HCT116 (cell line): Measurements from ENCODE around the gene GHRHR. TPM values are rescaled to one million over a fixed set of nuclear protein-coding genes. Genes with fewer than 3 reads are reported as not detected.

Source experiments
- ATAC-seq: fragments of 200-7000 bp; cut with Tn5 transposase; 2 replicates; pipeline ENCODE4 v1.9.1; 2020; ENCODE audit warnings: mild to moderate bottlenecking, moderate library complexity
- BruUV-seq: library from RNA; stranded (reverse); fragments of 400-500 nt; replicated peaks from 2 replicates; lab custom pipeline; 2021; lab: Mats Ljungman, UMichigan
- CTCF ChIA-PET: fragments of 300-600 bp; sonication (Branson Sonifier 250); formaldehyde crosslinking; loops from one replicate; lab custom pipeline; 2021; ENCODE audit warnings: antibody characterized with exemption; lab: Charles Lee
- POLR2A ChIA-PET: fragments of 300-600, 350-600 bp; sonication (Branson Sonifier 250); formaldehyde crosslinking; loops from one replicate; lab custom pipeline; 2021; ENCODE audit warnings: antibody characterized with exemption; lab: Charles Lee
- RAD21 ChIA-PET, 2 experiments: fragments of 300-600 bp; sonication (Branson Sonifier 250); formaldehyde crosslinking; loops; one replicate each; lab custom pipeline; 2023; ENCODE audit warnings: low total read pairs in 2 of 2; ENCODE audit not compliant: uncharacterized antibody in 2 of 2, unreplicated experiment in 2 of 2, low non-redundant PET in 1 of 2; lab: Charles Lee
- DNase-seq: peaks from one replicate; pipeline ENCODE4 v3.0.0-alpha.2; 2010; ENCODE audit warnings: low read depth, low spot score
- H2AFZ ChIP-seq: fragments of 200-600 bp; shearing (Covaris generic), sonication (generic); 2 replicates; pipeline ENCODE4 v1.6.1; 2017; ENCODE audit warnings: low read depth, mixed run types, mixed read lengths, antibody characterized with exemption, low read length; ENCODE audit not compliant: poor library complexity, severe bottlenecking
- H3K27ac ChIP-seq: 2 replicates; pipeline ENCODE4 v1.5.1; 2012; ENCODE audit warnings: low read depth, low read length
- H3K27me3 ChIP-seq: fragments of 200-600 bp; sonication (generic); 2 replicates; pipeline ENCODE4 v1.6.1; 2016; ENCODE audit warnings: mixed run types, low read length, mixed read lengths; ENCODE audit not compliant: insufficient read depth
- H3K36me3 ChIP-seq, 2 experiments: fragments of 200-500 bp in 1 of 2; fragments of 200-600 bp in 1 of 2; sonication (Bioruptor generic) in 1 of 2; sonication (generic) in 1 of 2; 2 replicates each; pipeline versions ENCODE4 v1.5.1 to v1.6.1; 2014 to 2016; ENCODE audit warnings: low read length in 2 of 2, inconsistent platforms in 1 of 2, mixed read lengths in 1 of 2, mixed run types in 1 of 2; ENCODE audit not compliant: insufficient read depth in 2 of 2, control insufficient read depth in 1 of 2
- H3K4me1 ChIP-seq, 2 experiments: fragments of 200-600 bp in 1 of 2; sonication (generic) in 1 of 2; 2 replicates each; pipeline versions ENCODE4 v1.5.1 to v1.6.1; 2012 to 2017; ENCODE audit warnings: low read length in 2 of 2, inconsistent platforms in 1 of 2, mild to moderate bottlenecking in 1 of 2, mixed read lengths in 1 of 2, mixed run types in 1 of 2, moderate library complexity in 1 of 2; ENCODE audit not compliant: insufficient read depth in 2 of 2, control insufficient read depth in 1 of 2
- H3K4me2 ChIP-seq: fragments of 200-600 bp; sonication (generic); 2 replicates; pipeline ENCODE4 v1.6.1; 2017; ENCODE audit warnings: mixed run types, low read length, mixed read lengths
- H3K4me3 ChIP-seq, 2 experiments: fragments of 200-600 bp in 1 of 2; sonication (generic) in 1 of 2; replicated peaks in 1 of 2; 2 replicates each; pipeline ENCODE4 v1.5.1; 2011 to 2016; ENCODE audit warnings: low read length in 2 of 2, control low read depth in 1 of 2, low read depth in 1 of 2, mild to moderate bottlenecking in 1 of 2, mixed read lengths in 1 of 2, mixed run types in 1 of 2
- H3K79me2 ChIP-seq: fragments of 200-600 bp; sonication (generic); 2 replicates; pipeline ENCODE4 v1.6.1; 2017; ENCODE audit warnings: mild to moderate bottlenecking, mixed run types, low read length, moderate library complexity, mixed read lengths; ENCODE audit not compliant: insufficient read depth
- H3K9ac ChIP-seq: fragments of 200-600 bp; sonication (generic); 2 replicates; pipeline ENCODE4 v1.6.1; 2016; ENCODE audit warnings: low read length, mixed read lengths
- H3K9me2 ChIP-seq: fragments of 200-600 bp; sonication (generic), shearing (Covaris generic); 2 replicates; pipeline ENCODE4 v1.6.1; 2017; ENCODE audit warnings: mixed run types, mild to moderate bottlenecking, moderate library complexity; ENCODE audit not compliant: insufficient read depth
- H3K9me3 ChIP-seq, 2 experiments: fragments of 200-500 bp in 1 of 2; fragments of 200-600 bp in 1 of 2; sonication (Bioruptor generic) in 1 of 2; sonication (generic) in 1 of 2; 2 replicates each; pipeline ENCODE4 v1.6.1; 2014 to 2017; ENCODE audit warnings: low read length in 2 of 2, mixed read lengths in 2 of 2, inconsistent platforms in 1 of 2, low read depth in 1 of 2, mild to moderate bottlenecking in 1 of 2, mixed run types in 1 of 2, moderate library complexity in 1 of 2; ENCODE audit not compliant: control insufficient read depth in 1 of 2, insufficient read depth in 1 of 2
- H4K20me1 ChIP-seq: fragments of 200-600 bp; sonication (generic), shearing (Covaris generic); 2 replicates; pipeline ENCODE4 v1.6.1; 2017; ENCODE audit warnings: mixed run types, mild to moderate bottlenecking, moderate library complexity; ENCODE audit not compliant: insufficient read depth
- CTCF ChIP-seq, 3 experiments: fragments of 200-600 bp in 1 of 3; sonication (generic) in 1 of 3; IDR thresholded peaks in 2 of 3; conservative IDR thresholded peaks in 1 of 3; 2 replicates each; pipeline ENCODE4 v1.5.1; 2012 to 2017; ENCODE audit warnings: low read depth in 2 of 3, low read length in 2 of 3, antibody characterized with exemption in 1 of 3, borderline replicate concordance in 1 of 3, control low read depth in 1 of 3, mild to moderate bottlenecking in 1 of 3, mixed read lengths in 1 of 3, mixed run types in 1 of 3, moderate library complexity in 1 of 3; ENCODE audit not compliant: insufficient read depth in 1 of 3
- EGR1 ChIP-seq: IDR thresholded peaks from 2 replicates; pipeline ENCODE4 v1.6.1; 2012; ENCODE audit warnings: low read depth
- EZH2 ChIP-seq: fragments of 200-600 bp; sonication (generic); IDR thresholded peaks from 2 replicates; pipeline ENCODE4 v1.6.1; 2017; ENCODE audit warnings: antibody characterized with exemption, mixed run types
- MAX ChIP-seq: IDR thresholded peaks from 2 replicates; pipeline ENCODE4 v1.6.1; 2012
- POLR2A ChIP-seq: IDR thresholded peaks from 2 replicates; pipeline ENCODE4 v1.7.0; 2011; ENCODE audit warnings: borderline replicate concordance; ENCODE audit not compliant: insufficient read depth, insufficient read length; ENCODE audit errors: extremely low read depth
- SP1 ChIP-seq: IDR thresholded peaks from 2 replicates; pipeline ENCODE4 v1.6.1; 2012; ENCODE audit warnings: low read depth
- ZFX ChIP-seq: fragments of 450-650 bp; IDR thresholded peaks from 2 replicates; pipeline ENCODE4 v1.6.1; 2017
- ZNF274 ChIP-seq: fragments of 200-500 bp; sonication (Bioruptor generic); IDR thresholded peaks from 2 replicates; pipeline ENCODE4 v1.6.1; 2014; ENCODE audit warnings: mild to moderate bottlenecking, low read depth, low read length, inconsistent platforms
- intact Hi-C: fragments of 100-400 bp; cut with micrococcal nuclease; formaldehyde crosslinking; loops from 2 replicates; pipeline ENCODE4 v1.10.0; 2022
- total RNA-seq: library from RNA; stranded (reverse); gene quantifications from one replicate; pipeline ENCODE4 v1.2.1, GENCODE V29; 2021; ENCODE audit not compliant: unreplicated experiment

Gene GHRHR
- total RNA-seq, 1 experiment from 2014 or later = not detected

- Histone ChIP-seq H3K9ac (no peak overlapping the region), H2AFZ (no peak overlapping the region), H4K20me1 (no peaks in the 10 kb centered on the region), H3K9me3 (no peaks in the 10 kb centered on the region; a peak in 1 of 4 replicates), H3K36me3 (no peaks in the 10 kb centered on the region)
- ATAC-seq = no peak
- RAD21 ChIA-PET = no interaction called here
- intact Hi-C loops = no loop called here
- BruUV-seq = no TSS peak
- TF ChIP-seq EGR1 = no peak
- no peak for TF ChIP-seq MAX
- no peak for TF ChIP-seq SP1
- TF ChIP-seq EZH2 = no peak
- no peak for TF ChIP-seq CTCF (IDR thresholded peaks at IDR 0.05 in 2 of 3, conservative IDR thresholded peaks at IDR 0.05 in 1 of 3; ENCODE audit: borderline replicate concordance in 1 of 3, insufficient read depth in 1 of 3, low read depth in 2 of 3, low read length in 2 of 3)
- TF ChIP-seq POLR2A = no peak
- TF ChIP-seq ZFX = no peak
- no peak for TF ChIP-seq ZNF274
- TF ChIP-seq, all 23 proteins: peak for 0
- no peaks in the 10 kb centered on the region for H3K9me2 ChIP-seq
- no peak overlapping the region for H3K4me3 ChIP-seq
- ChIA-PET CTCF (interaction anchor here (2.0 kb wide), 1 partner anchor 11 kb away, joined by 6 read pairs; no protein-coding TSS in a partner anchor), POLR2A (no interaction called here)
- no peak for DNase-seq
- H3K27me3 ChIP-seq = no peaks in the 10 kb centered on the region
- H3K79me2 ChIP-seq = no peaks in the 10 kb centered on the region
- H3K4me1 ChIP-seq = no peaks in the 10 kb centered on the region
- H3K4me2 ChIP-seq = no peak overlapping the region
- H3K27ac ChIP-seq = no peak overlapping the region
Measured at GRCh38 chr7:30927559-30927958, 36.2 kb upstream of the GHRHR start.
